ENCODE measurements around the gene HP1BP3.
"Not testable (repeated sequence)": the region's sequence is repeated elsewhere in the genome, so short reads cannot be mapped to it uniquely, and the experiment has no call there.

Gene HP1BP3

GRCh38 chr1:20726118-20726911, 60.8 kb downstream of the HP1BP3 start:
- DNase-seq, result no peak

GRCh38 chr1:20725189-20726117, 61.7 kb downstream of the HP1BP3 start:
- DNase-seq, result no peak

GRCh38 chr1:20724364-20725188, 62.5 kb downstream of the HP1BP3 start:
- DNase-seq, result no peak

GRCh38 chr1:20723537-20724363, 63.4 kb downstream of the HP1BP3 start:
- no peak for DNase-seq

GRCh38 chr1:20723159-20723536, 64.0 kb downstream of the HP1BP3 start:
- no peak for DNase-seq

- DNase-seq, result no peak
Observed at GRCh38 chr1:20721117-20722061, 65.7 kb downstream of the HP1BP3 start.

- DNase-seq, result no peak
Observed at GRCh38 chr1:20720631-20721091, 66.4 kb downstream of the HP1BP3 start.

- DNase-seq, result no peak
Observed at GRCh38 chr1:20719871-20720620, 67.1 kb downstream of the HP1BP3 start.

- no peak for DNase-seq
Observed at GRCh38 chr1:20719261-20719660, 67.8 kb downstream of the HP1BP3 start.

- DNase-seq, result not testable (repeated sequence)
Observed at GRCh38 chr1:20718343-20718882, 68.7 kb downstream of the HP1BP3 start.

- DNase-seq, result peak; percentile 66
Observed at GRCh38 chr1:20717452-20718342, 69.4 kb downstream of the HP1BP3 start, which contains the start of gene KIF17. KIF17 (minus strand) TSS chr1:20718007; CDS start chr1:20717706, 301 bp downstream.

GRCh38 chr1:20716232-20716631, 70.9 kb downstream of the HP1BP3 start:
- no peak for DNase-seq

GRCh38 chr1:20715406-20715805, 71.7 kb downstream of the HP1BP3 start:
- no peak for DNase-seq

- DNase-seq, result no peak
Observed at GRCh38 chr1:20713440-20713839, 73.7 kb downstream of the HP1BP3 start.

GRCh38 chr1:20712215-20712577, 74.9 kb downstream of the HP1BP3 start:
- DNase-seq, result no peak

- no peak for DNase-seq
Observed at GRCh38 chr1:20711285-20712214, 75.6 kb downstream of the HP1BP3 start.
